A549 (cell line): ENCODE results near the gene CNKSR3.

Experiments
- CTCF ChIP-seq: fragments of >200 bp; sonication (Bioruptor Twin); formaldehyde crosslinking; IDR thresholded peaks from 3 replicates; pipeline ENCODE4 v1.5.1; 2016
- FOXS1 ChIP-seq: fragments of 250-450 bp; sonication (Bioruptor Pico); IDR thresholded peaks from 2 replicates; pipeline ENCODE4 v1.5.0; 2020; ENCODE audit warnings: mild to moderate bottlenecking, moderate library complexity
- JUNB ChIP-seq: fragments of >200 bp; sonication (Bioruptor Twin); formaldehyde crosslinking; IDR thresholded peaks from 2 replicates; pipeline ENCODE4 v1.6.1; 2016

GRCh38 chr6:154462425-154462824 is 48.1 kb downstream of the CNKSR3 start:
- TF ChIP-seq JUNB (no peak), CTCF (no peak), FOXS1 (CRISPR knock-in tag) (no peak)
